Measurements from ENCODE around the gene COX14. TPM values are rescaled to one million over a fixed set of nuclear protein-coding genes. Genes with fewer than 3 reads are reported as not detected.

The COX14 gene
- polyA plus RNA-seq, 3 donors, result 63.8 to 257 (median 231) TPM

DNA sequence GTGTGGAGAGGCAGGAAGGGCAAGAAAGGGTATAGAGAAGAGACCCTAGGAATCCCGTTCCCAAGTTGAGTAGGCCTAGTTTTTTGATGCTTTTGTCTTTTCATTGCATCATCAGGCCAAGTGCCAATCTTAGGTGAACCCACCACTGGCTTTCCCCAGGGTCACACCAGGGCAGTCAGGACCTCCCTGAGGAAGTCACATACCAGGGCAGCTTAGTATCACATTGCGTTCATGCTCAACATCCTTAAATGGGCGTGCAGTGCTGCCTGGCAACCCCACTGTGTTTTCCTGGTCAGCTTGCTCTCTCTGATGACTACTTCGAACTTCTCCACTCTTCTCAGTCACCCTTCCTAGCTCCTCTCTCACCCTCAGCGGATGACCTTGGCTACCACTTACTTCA, 45.6 kb upstream of the COX14 start:
- Mint-ChIP-seq H3K27me3 (ENCODE audit: low read depth in 3 of 3) (peaks cover 21 to 38% (median 29%) of the 10 kb centered on the region in 3 donors), H3K4me3 (no peak overlapping the region), H3K4me1 (peaks cover 11% of the 10 kb centered on the region), H3K9me3 (peaks cover 0 to under 1% (median 0%) of the 10 kb centered on the region in 7 donors), H3K36me3 (no peaks in the 10 kb centered on the region), H3K27ac (no peak overlapping the region)
- H3K27ac ChIP-seq (ENCODE audit: low read depth in 1 of 2, low read length in 2 of 2), result no peak overlapping the region
- H4K20me1 ChIP-seq (ENCODE audit: insufficient read depth, low read length), result no peaks in the 10 kb centered on the region
- no peaks in the 10 kb centered on the region for H3K36me3 ChIP-seq (replicated peaks in 1 of 2; ENCODE audit: control insufficient read depth in 1 of 2, insufficient read depth in 2 of 2, low read length in 2 of 2)
- no peak overlapping the region for H3K9ac ChIP-seq (ENCODE audit: insufficient read depth, low read length, poor library complexity, severe bottlenecking)
- H3K4me1 ChIP-seq (ENCODE audit: control insufficient read depth in 1 of 2, insufficient read depth in 2 of 2, low read length in 2 of 2), result peaks cover 0 to 15% of the 10 kb centered on the region in 2 donors
- H3K27me3 ChIP-seq (ENCODE audit: control insufficient read depth in 2 of 2, insufficient read depth in 2 of 2, low read length in 2 of 2), result peaks cover 0 to 17% of the 10 kb centered on the region in 2 donors
- intact Hi-C loops (cut with micrococcal nuclease), result no loop called here
- H3K9me3 ChIP-seq (replicated peaks in 1 of 2; ENCODE audit: control insufficient read depth in 1 of 2, insufficient read depth in 1 of 2, low read length in 2 of 2), result no peaks in the 10 kb centered on the region
- no peak overlapping the region for H3K4me3 ChIP-seq (replicated peaks in 1 of 3; ENCODE audit: low read depth in 2 of 3, low read length in 3 of 3)
- H3K79me2 ChIP-seq (ENCODE audit: insufficient read depth, low read length), result no peaks in the 10 kb centered on the region
- H3K4me2 ChIP-seq (replicated peaks; ENCODE audit: extremely low read depth, low read length, poor library complexity, severe bottlenecking), result no peak overlapping the region
- TF ChIP-seq, protein P1, sequence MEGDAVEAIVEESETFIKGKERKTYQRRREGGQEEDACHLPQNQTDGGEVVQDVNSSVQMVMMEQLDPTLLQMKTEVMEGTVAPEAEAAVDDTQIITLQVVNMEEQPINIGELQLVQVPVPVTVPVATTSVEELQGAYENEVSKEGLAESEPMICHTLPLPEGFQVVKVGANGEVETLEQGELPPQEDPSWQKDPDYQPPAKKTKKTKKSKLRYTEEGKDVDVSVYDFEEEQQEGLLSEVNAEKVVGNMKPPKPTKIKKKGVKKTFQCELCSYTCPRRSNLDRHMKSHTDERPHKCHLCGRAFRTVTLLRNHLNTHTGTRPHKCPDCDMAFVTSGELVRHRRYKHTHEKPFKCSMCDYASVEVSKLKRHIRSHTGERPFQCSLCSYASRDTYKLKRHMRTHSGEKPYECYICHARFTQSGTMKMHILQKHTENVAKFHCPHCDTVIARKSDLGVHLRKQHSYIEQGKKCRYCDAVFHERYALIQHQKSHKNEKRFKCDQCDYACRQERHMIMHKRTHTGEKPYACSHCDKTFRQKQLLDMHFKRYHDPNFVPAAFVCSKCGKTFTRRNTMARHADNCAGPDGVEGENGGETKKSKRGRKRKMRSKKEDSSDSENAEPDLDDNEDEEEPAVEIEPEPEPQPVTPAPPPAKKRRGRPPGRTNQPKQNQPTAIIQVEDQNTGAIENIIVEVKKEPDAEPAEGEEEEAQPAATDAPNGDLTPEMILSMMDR (IDR thresholded peaks at IDR 0.05), result no peak
- WGBS (ENCODE audit: insufficient coverage), result 72% methylated on average over 4 of the region's 5 CpGs
- no peak overlapping the region for H2AFZ ChIP-seq (ENCODE audit: insufficient read depth, low read depth, low read length, poor library complexity, severe bottlenecking)
- DNase-seq, result peak; percentile 36 to 71 (median 41)

DNA sequence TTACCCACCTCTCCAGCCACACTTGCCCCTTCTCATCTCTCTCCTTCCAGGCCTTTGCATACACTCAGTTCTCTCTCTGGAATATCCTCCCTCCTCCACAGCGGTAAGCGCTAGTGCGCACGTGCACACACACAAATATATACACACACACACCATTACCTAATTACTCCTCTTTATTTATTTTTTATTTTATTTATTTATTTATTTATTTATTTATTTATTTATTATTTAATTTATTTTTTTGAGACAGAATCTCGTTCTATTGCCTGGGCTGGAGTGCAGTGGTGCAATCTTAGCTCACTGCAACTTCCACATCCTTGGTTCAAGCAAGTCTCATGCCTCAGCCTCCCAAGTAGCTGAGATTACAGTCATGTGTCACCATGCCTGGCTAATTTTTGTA, 43.0 kb upstream of the COX14 start:
- no peaks in the 10 kb centered on the region for H4K20me1 ChIP-seq (ENCODE audit: insufficient read depth, low read length)
- intact Hi-C loops (cut with micrococcal nuclease), result no loop called here
- H3K9ac ChIP-seq (ENCODE audit: insufficient read depth, low read length, poor library complexity, severe bottlenecking), result no peak overlapping the region
- no peak overlapping the region for H3K4me3 ChIP-seq (replicated peaks in 1 of 3; ENCODE audit: low read depth in 2 of 3, low read length in 3 of 3)
- no peak overlapping the region for H2AFZ ChIP-seq (ENCODE audit: insufficient read depth, low read depth, low read length, poor library complexity, severe bottlenecking)
- H3K27me3 ChIP-seq (ENCODE audit: control insufficient read depth in 2 of 2, insufficient read depth in 2 of 2, low read length in 2 of 2), result peaks cover 0 to 8% of the 10 kb centered on the region in 2 donors
- H3K4me1 ChIP-seq (ENCODE audit: control insufficient read depth in 1 of 2, insufficient read depth in 2 of 2, low read length in 2 of 2), result peaks cover 0 to 15% of the 10 kb centered on the region in 2 donors
- no peak overlapping the region for H3K4me2 ChIP-seq (replicated peaks; ENCODE audit: extremely low read depth, low read length, poor library complexity, severe bottlenecking)
- Mint-ChIP-seq H3K36me3 (no peaks in the 10 kb centered on the region), H3K4me3 (no peak overlapping the region), H3K9me3 (peaks cover 0 to 2% (median 0%) of the 10 kb centered on the region in 7 donors), H3K27me3 (ENCODE audit: low read depth in 3 of 3) (peaks cover 12 to 26% (median 14%) of the 10 kb centered on the region in 3 donors), H3K27ac (peak overlapping the region in 1 of 7 donors; percentile 36), H3K4me1 (peaks cover 10% of the 10 kb centered on the region)
- no peaks in the 10 kb centered on the region for H3K9me3 ChIP-seq (replicated peaks in 1 of 2; ENCODE audit: control insufficient read depth in 1 of 2, insufficient read depth in 1 of 2, low read length in 2 of 2)
- H3K79me2 ChIP-seq (ENCODE audit: insufficient read depth, low read length), result no peaks in the 10 kb centered on the region
- no CpG with 5 or more reads among the region's 5 CpGs for WGBS (ENCODE audit: insufficient coverage)
- TF ChIP-seq, protein P1 (IDR thresholded peaks at IDR 0.05), result no peak
- H3K36me3 ChIP-seq (replicated peaks in 1 of 2; ENCODE audit: control insufficient read depth in 1 of 2, insufficient read depth in 2 of 2, low read length in 2 of 2), result no peaks in the 10 kb centered on the region
- no peak overlapping the region for H3K27ac ChIP-seq (ENCODE audit: low read depth in 1 of 2, low read length in 2 of 2)
- no peak for DNase-seq
